GM23338 (cell line): Measurements from ENCODE around the gene OTUD5. TPM values are rescaled to one million over a fixed set of nuclear protein-coding genes. Genes with fewer than 3 reads are reported as not detected.

Experiments
- ATAC-seq: fragments of 200-7000 bp; cut with Tn5 transposase; 3 replicates; pipeline ENCODE4 v1.9.1; 2020
- DNase-seq: peaks from one replicate; pipeline ENCODE4 v3.0.0-alpha.2; 2015; ENCODE audit warnings: low spot score
- H2AFZ ChIP-seq: fragments of 200-600 bp; sonication (generic); 2 replicates; pipeline ENCODE4 v1.8.0; 2016; ENCODE audit warnings: antibody characterized with exemption, mild to moderate bottlenecking, moderate library complexity
- H3F3A ChIP-seq: fragments of 200-600 bp; sonication (generic); replicated peaks from 2 replicates; pipeline ENCODE4 v1.8.0; 2017; ENCODE audit warnings: antibody characterized with exemption, mixed run types, low read depth
- H3K27ac ChIP-seq: fragments of 200-600 bp; sonication (generic); 2 replicates; pipeline ENCODE4 v1.6.1; 2016; ENCODE audit warnings: low read depth
- H3K27me3 ChIP-seq: fragments of 200-600 bp; sonication (generic); 2 replicates; pipeline ENCODE4 v1.8.0; 2016; ENCODE audit warnings: mild to moderate bottlenecking, mixed run types, moderate library complexity; ENCODE audit not compliant: insufficient read depth
- H3K36me3 ChIP-seq: fragments of 200-600 bp; sonication (generic); 2 replicates; pipeline ENCODE4 v1.8.0; 2016; ENCODE audit warnings: mild to moderate bottlenecking; ENCODE audit not compliant: insufficient read depth
- H3K4me1 ChIP-seq: fragments of 200-600 bp; sonication (generic); 2 replicates; pipeline ENCODE4 v1.8.0; 2016; ENCODE audit warnings: mild to moderate bottlenecking, moderate library complexity; ENCODE audit not compliant: insufficient read depth
- H3K4me2 ChIP-seq: fragments of 200-600 bp; sonication (generic); 2 replicates; pipeline ENCODE4 v1.7.1; 2017; ENCODE audit warnings: mixed run types
- H3K4me3 ChIP-seq: fragments of 200-600 bp; sonication (generic); 2 replicates; pipeline ENCODE4 v1.6.1; 2016; ENCODE audit warnings: mixed run types
- H3K79me2 ChIP-seq: fragments of 200-600 bp; sonication (generic); replicated peaks from 2 replicates; pipeline ENCODE4 v1.8.0; 2017; ENCODE audit warnings: mild to moderate bottlenecking; ENCODE audit not compliant: insufficient read depth
- H3K9me2 ChIP-seq: fragments of 200-600 bp; sonication (generic); 2 replicates; pipeline ENCODE4 v1.8.0; 2017; ENCODE audit not compliant: insufficient read depth
- H4K20me1 ChIP-seq: fragments of 200-600 bp; sonication (generic); replicated peaks from 2 replicates; pipeline ENCODE4 v1.8.0; 2017; ENCODE audit warnings: mild to moderate bottlenecking; ENCODE audit not compliant: insufficient read depth
- H3K27ac Mint-ChIP-seq: 2 replicates; pipeline ENCODE4 v1.8.0; 2020; ENCODE audit warnings: inconsistent platforms, mild to moderate bottlenecking, moderate library complexity, mixed read lengths
- H3K27me3 Mint-ChIP-seq: 3 replicates; pipeline ENCODE4 v1.8.0; 2022; ENCODE audit warnings: low read depth, mild to moderate bottlenecking, moderate library complexity, mixed read lengths, inconsistent platforms; ENCODE audit not compliant: insufficient read depth, poor library complexity
- H3K36me3 Mint-ChIP-seq: 3 replicates; pipeline ENCODE4 v1.8.0; 2021; ENCODE audit warnings: low read depth, mild to moderate bottlenecking, inconsistent platforms, moderate library complexity, mixed read lengths
- H3K4me1 Mint-ChIP-seq: 3 replicates; pipeline ENCODE4 v1.8.0; 2020; ENCODE audit warnings: mild to moderate bottlenecking, inconsistent platforms, mixed read lengths
- H3K4me3 Mint-ChIP-seq: 3 replicates; pipeline ENCODE4 v1.8.0; 2021; ENCODE audit warnings: moderate library complexity, mild to moderate bottlenecking, inconsistent platforms, mixed read lengths
- H3K9me3 Mint-ChIP-seq: 3 replicates; pipeline ENCODE4 v1.8.0; 2020; ENCODE audit warnings: moderate library complexity, mild to moderate bottlenecking, inconsistent platforms, mixed read lengths
- CREB1 ChIP-seq: fragments of 250-450 bp; sonication (Bioruptor Pico); IDR thresholded peaks from 2 replicates; pipeline ENCODE4 v1.5.0; 2020; ENCODE audit warnings: low read depth, mild to moderate bottlenecking, moderate library complexity
- CTCF ChIP-seq, 2 experiments: fragments of 200-600 bp in 1 of 2; sonication (generic) in 1 of 2; conservative IDR thresholded peaks; 2 replicates each; pipeline versions ENCODE4 v1.5.1 to v1.6.1; 2016 to 2017; ENCODE audit warnings: antibody characterized with exemption in 2 of 2, low read depth in 2 of 2, mild to moderate bottlenecking in 2 of 2, moderate library complexity in 1 of 2
- EZH2 ChIP-seq: fragments of 200-600 bp; sonication (generic); IDR thresholded peaks from one replicate; pipeline ENCODE4 v1.8.0; 2017; ENCODE audit warnings: antibody characterized with exemption, mild to moderate bottlenecking, low read depth; ENCODE audit not compliant: unreplicated experiment
- EZH2phosphoT487 ChIP-seq: fragments of 200-600 bp; sonication (generic); IDR thresholded peaks from one replicate; pipeline ENCODE4 v1.8.1; 2018; ENCODE audit warnings: antibody characterized with exemption; ENCODE audit not compliant: unreplicated experiment
- JUNB ChIP-seq: IDR thresholded peaks from one replicate; pipeline ENCODE4 v1.6.1; 2016; ENCODE audit warnings: antibody characterized with exemption; ENCODE audit not compliant: unreplicated experiment
- NANOG ChIP-seq: IDR thresholded peaks from 2 replicates; pipeline ENCODE4 v1.6.1; 2016; ENCODE audit warnings: antibody characterized with exemption, borderline replicate concordance
- POLR2AphosphoS5 ChIP-seq: IDR thresholded peaks from 2 replicates; pipeline ENCODE4 v1.6.1; 2016; ENCODE audit warnings: antibody characterized with exemption, low read depth
- REST ChIP-seq: IDR thresholded peaks from one replicate; pipeline ENCODE4 v1.6.1; 2018; ENCODE audit warnings: antibody characterized with exemption; ENCODE audit not compliant: unreplicated experiment
- STAT1 ChIP-seq: IDR thresholded peaks from one replicate; pipeline ENCODE4 v1.6.1; 2016; ENCODE audit warnings: antibody characterized with exemption; ENCODE audit not compliant: unreplicated experiment
- ZNF114 ChIP-seq: fragments of 250-450 bp; sonication (Bioruptor Pico); IDR thresholded peaks from 2 replicates; pipeline ENCODE4 v1.5.0; 2020; ENCODE audit warnings: mild to moderate bottlenecking, moderate library complexity
- ZNF462 ChIP-seq: fragments of 250-450 bp; sonication (Bioruptor Pico); IDR thresholded peaks from 2 replicates; pipeline ENCODE4 v1.5.0; 2020; ENCODE audit warnings: mild to moderate bottlenecking, moderate library complexity
- polyA plus RNA-seq: library from polyadenylated mRNA; unstranded; fragments of >200 nt; fragmentation: Nextera tagmentation; extraction: Ambion mirVana; gene quantifications from 2 replicates; pipeline ENCODE4 v1.2.1, GENCODE V29; 2016
- total RNA-seq: library from RNA; depleted of rRNA; stranded (reverse); fragments of >200 nt; shearing (Covaris generic); gene quantifications from 2 replicates; pipeline ENCODE4 v1.2.3, GENCODE V29; 2014

OTUD5 gene
- total and polyA plus RNA-seq, 2 experiments from 2014 or later = 23.5 to 56.5 TPM

- DNase-seq = no peak
- no peak for TF ChIP-seq JUNB
- no peak for TF ChIP-seq ZNF462 (CRISPR knock-in tag)
- no peak for TF ChIP-seq ZNF114 (CRISPR knock-in tag)
- TF ChIP-seq CTCF (conservative IDR thresholded peaks at IDR 0.05; ENCODE audit: low read depth in 2 of 2) = no peak
- no peak for TF ChIP-seq NANOG
- no peak for TF ChIP-seq STAT1
- TF ChIP-seq REST = no peak
- TF ChIP-seq POLR2AphosphoS5 = no peak
- no peak for TF ChIP-seq CREB1 (CRISPR knock-in tag)
- TF ChIP-seq EZH2phosphoT487 = no peak
- TF ChIP-seq EZH2 = no peak
- Mint-ChIP-seq H3K4me3 (no peak overlapping the region), H3K9me3 (no peaks in the 10 kb centered on the region; the same call in 1 of the 3 replicates), H3K27me3 (peaks cover 4% of the 10 kb centered on the region), H3K27ac (no peak overlapping the region), H3K4me1 (peaks cover 19% of the 10 kb centered on the region), H3K36me3 (peaks cover 44% of the 10 kb centered on the region)
- Histone ChIP-seq H3K4me3 (no peak overlapping the region), H3K36me3 (no peaks in the 10 kb centered on the region), H3K27me3 (no peaks in the 10 kb centered on the region), H4K20me1 (no peaks in the 10 kb centered on the region), H3F3A (no peaks in the 10 kb centered on the region), H3K27ac (no peak overlapping the region), H3K79me2 (no peaks in the 10 kb centered on the region), H3K9me2 (no peaks in the 10 kb centered on the region), H2AFZ (no peak overlapping the region), H3K4me1 (no peaks in the 10 kb centered on the region), H3K4me2 (no peak overlapping the region)
- no peak for ATAC-seq
Measured at GRCh38 chrX:48974033-48974432, 16.6 kb upstream of the OTUD5 start.
